ENCODE results near the gene DMTF1. TPM values are rescaled to one million over a fixed set of nuclear protein-coding genes. Genes with fewer than 3 reads are reported as not detected.
"Not testable (repeated sequence)": the region's sequence is repeated elsewhere in the genome, so short reads cannot be mapped to it uniquely, and the experiment has no call there.

The DMTF1 gene
- total RNA-seq, 1 donor: 70.6 TPM

DNA sequence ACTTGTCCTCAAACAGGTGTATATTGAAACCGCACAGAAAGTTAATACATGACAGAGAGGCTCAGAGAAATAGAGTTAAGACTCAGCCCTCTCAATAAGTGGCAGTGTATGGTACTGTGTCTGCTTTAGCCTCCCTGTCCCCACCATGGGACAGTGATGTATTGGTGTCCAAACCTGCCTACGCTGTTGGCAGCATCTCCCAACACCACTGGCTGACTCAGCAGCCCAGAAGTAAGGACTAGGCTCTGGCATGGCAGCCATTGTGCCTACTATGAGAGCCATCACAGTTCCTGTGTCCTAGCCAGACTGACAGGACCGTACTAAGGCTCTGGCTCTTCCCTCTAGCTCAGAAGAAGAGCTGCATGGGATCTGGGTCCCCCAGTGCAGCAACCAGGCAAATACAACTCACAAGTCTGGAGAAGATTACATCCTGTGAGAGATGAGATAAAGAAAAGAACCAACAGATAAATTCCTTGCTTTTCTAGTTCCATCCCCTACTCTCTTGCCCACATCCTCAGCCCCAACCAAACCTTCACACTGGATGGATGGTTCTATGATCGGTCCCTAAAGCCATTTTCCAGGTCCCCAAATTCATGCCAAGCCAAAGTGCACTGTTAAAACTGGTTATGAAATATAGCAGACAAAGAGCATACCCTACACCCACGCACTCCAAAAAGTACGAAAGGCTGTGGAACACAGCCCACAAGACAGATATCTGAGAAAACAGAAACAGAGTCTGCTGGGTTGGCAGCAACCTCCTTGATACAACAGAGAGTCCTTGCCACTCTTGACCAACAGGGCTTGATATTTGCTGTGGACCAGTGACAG lies 44.1 kb upstream of the DMTF1 start:
- Histone ChIP-seq H3K36me3 (ENCODE audit: insufficient read depth, low read length) (no peaks in the 10 kb centered on the region), H3K79me2 (ENCODE audit: insufficient read depth, low read length) (no peaks in the 10 kb centered on the region), H3K27me3 (ENCODE audit: insufficient read depth, low read length) (no peaks in the 10 kb centered on the region), H3K4me1 (ENCODE audit: insufficient read depth, low read length) (no peaks in the 10 kb centered on the region), H3K4me3 (ENCODE audit: insufficient read depth, low read length) (no peak overlapping the region), H3K9me3 (ENCODE audit: low read depth, low read length) (peaks cover 2% of the 10 kb centered on the region), H3K4me2 (ENCODE audit: insufficient read depth, low read length) (no peak overlapping the region), H3K27ac (ENCODE audit: low read depth, low read length) (no peak overlapping the region), H4K20me1 (ENCODE audit: insufficient read depth, low read length) (no peaks in the 10 kb centered on the region), H2AFZ (ENCODE audit: low read length) (no peak overlapping the region)
- no peak for DNase-seq (ENCODE audit: insufficient read length, low spot score, missing footprints)
- TF ChIP-seq CTCF (IDR thresholded peaks at IDR 0.05; ENCODE audit: extremely low read depth, low read depth, low read length): no peak

DNA sequence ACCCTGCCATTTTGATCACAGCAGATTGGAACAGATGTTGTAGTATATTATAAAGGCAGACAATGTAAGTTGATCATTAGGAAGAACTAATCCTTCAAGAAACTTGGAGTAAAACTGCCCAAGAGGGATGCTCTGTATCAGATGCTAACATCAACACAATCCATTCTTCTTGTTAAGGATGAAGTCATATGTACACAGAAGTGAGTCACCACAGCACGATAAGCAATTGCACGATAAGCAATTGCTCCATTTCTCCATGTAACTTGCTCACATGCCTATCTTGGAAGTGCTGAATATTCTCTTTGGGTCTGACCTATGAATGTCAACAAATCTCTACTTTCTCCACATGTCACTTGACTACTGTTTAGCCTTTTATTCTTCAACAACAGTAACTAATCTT lies 41.5 kb upstream of the DMTF1 start:
- Histone ChIP-seq H3K27me3 (ENCODE audit: insufficient read depth, low read length) (no peaks in the 10 kb centered on the region), H3K9me3 (ENCODE audit: low read depth, low read length) (peaks cover 3% of the 10 kb centered on the region), H2AFZ (ENCODE audit: low read length) (no peak overlapping the region), H3K4me1 (ENCODE audit: insufficient read depth, low read length) (no peaks in the 10 kb centered on the region), H3K79me2 (ENCODE audit: insufficient read depth, low read length) (no peaks in the 10 kb centered on the region), H3K4me2 (ENCODE audit: insufficient read depth, low read length) (no peak overlapping the region), H3K36me3 (ENCODE audit: insufficient read depth, low read length) (no peaks in the 10 kb centered on the region), H3K27ac (ENCODE audit: low read depth, low read length) (no peak overlapping the region), H4K20me1 (ENCODE audit: insufficient read depth, low read length) (no peaks in the 10 kb centered on the region), H3K4me3 (ENCODE audit: insufficient read depth, low read length) (no peak overlapping the region)
- no peak for TF ChIP-seq CTCF (IDR thresholded peaks at IDR 0.05; ENCODE audit: extremely low read depth, low read depth, low read length)
- DNase-seq (ENCODE audit: insufficient read length, low spot score, missing footprints): no peak

GRCh38 chr7:87111877-87112276 lies 40.4 kb upstream of the DMTF1 start:
- Histone ChIP-seq H3K4me3 (ENCODE audit: insufficient read depth, low read length) (no peak overlapping the region), H2AFZ (ENCODE audit: low read length) (no peak overlapping the region), H3K4me2 (ENCODE audit: insufficient read depth, low read length) (no peak overlapping the region), H3K27me3 (ENCODE audit: insufficient read depth, low read length) (no peaks in the 10 kb centered on the region), H3K36me3 (ENCODE audit: insufficient read depth, low read length) (no peaks in the 10 kb centered on the region), H4K20me1 (ENCODE audit: insufficient read depth, low read length) (no peaks in the 10 kb centered on the region), H3K4me1 (ENCODE audit: insufficient read depth, low read length) (no peaks in the 10 kb centered on the region), H3K27ac (ENCODE audit: low read depth, low read length) (no peak overlapping the region), H3K9me3 (ENCODE audit: low read depth, low read length) (peaks cover 3% of the 10 kb centered on the region), H3K79me2 (ENCODE audit: insufficient read depth, low read length) (no peaks in the 10 kb centered on the region)
- no peak for DNase-seq (ENCODE audit: insufficient read length, low spot score, missing footprints)
- no peak for TF ChIP-seq CTCF (IDR thresholded peaks at IDR 0.05; ENCODE audit: extremely low read depth, low read depth, low read length)

DNA sequence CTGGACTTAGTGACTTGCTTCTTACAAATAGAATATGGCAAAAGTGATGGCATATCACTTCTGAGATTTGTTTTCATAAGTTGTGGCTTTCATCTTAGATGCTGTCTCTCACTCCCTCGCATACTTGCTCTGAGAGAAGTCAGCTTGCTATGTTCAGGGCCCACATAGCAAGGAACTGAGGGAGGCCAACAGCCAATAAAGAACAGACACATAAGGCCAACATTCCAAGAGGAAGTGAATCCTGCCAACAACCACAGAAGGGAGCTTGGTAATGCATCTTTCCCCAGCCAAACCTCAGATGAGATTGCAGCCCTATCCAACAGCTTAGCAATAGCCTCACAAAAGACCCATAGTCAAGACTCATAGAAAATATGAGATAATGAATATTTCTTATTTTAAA lies 39.2 kb upstream of the DMTF1 start:
- no peaks in the 10 kb centered on the region for H3K4me1 ChIP-seq (ENCODE audit: insufficient read depth, low read length)
- H3K9me3 ChIP-seq (ENCODE audit: low read depth, low read length): peaks cover 3% of the 10 kb centered on the region
- no peaks in the 10 kb centered on the region for H3K79me2 ChIP-seq (ENCODE audit: insufficient read depth, low read length)
- no peak overlapping the region for H3K27ac ChIP-seq (ENCODE audit: low read depth, low read length)
- no peaks in the 10 kb centered on the region for H3K36me3 ChIP-seq (ENCODE audit: insufficient read depth, low read length)
- DNase-seq (ENCODE audit: insufficient read length, low spot score, missing footprints): no peak
- TF ChIP-seq CTCF (IDR thresholded peaks at IDR 0.05; ENCODE audit: extremely low read depth, low read depth, low read length): no peak
- no peaks in the 10 kb centered on the region for H4K20me1 ChIP-seq (ENCODE audit: insufficient read depth, low read length)
- H3K27me3 ChIP-seq (ENCODE audit: insufficient read depth, low read length): no peaks in the 10 kb centered on the region
- no peak overlapping the region for H2AFZ ChIP-seq (ENCODE audit: low read length)
- no peak overlapping the region for H3K4me3 ChIP-seq (ENCODE audit: insufficient read depth, low read length)
- no peak overlapping the region for H3K4me2 ChIP-seq (ENCODE audit: insufficient read depth, low read length)

DNA sequence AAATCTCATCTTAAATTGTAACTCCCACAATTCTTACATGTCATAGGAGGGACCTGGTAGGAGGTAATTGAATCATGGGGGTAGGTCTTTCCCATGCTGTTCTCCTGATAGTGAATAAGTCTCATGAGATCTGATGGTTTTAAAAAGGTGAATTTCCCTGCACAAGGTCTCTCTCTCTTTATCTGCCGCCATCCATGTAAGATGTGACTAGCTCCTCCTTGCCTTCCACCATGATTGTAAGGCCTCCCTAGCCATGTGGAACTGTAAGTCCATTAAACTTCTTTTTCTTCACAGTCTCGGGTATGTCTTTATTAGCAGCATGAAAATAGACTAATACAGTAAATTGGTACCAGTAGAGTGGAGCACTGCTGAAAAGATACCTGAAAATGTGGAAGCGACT lies 38.3 kb upstream of the DMTF1 start:
- not testable (repeated sequence) for H2AFZ ChIP-seq (ENCODE audit: low read length); H3K4me3 ChIP-seq (ENCODE audit: insufficient read depth, low read length); DNase-seq (ENCODE audit: insufficient read length, low spot score, missing footprints); H3K36me3 ChIP-seq (ENCODE audit: insufficient read depth, low read length); H3K27ac ChIP-seq (ENCODE audit: low read depth, low read length); H4K20me1 ChIP-seq (ENCODE audit: insufficient read depth, low read length); H3K79me2 ChIP-seq (ENCODE audit: insufficient read depth, low read length); H3K27me3 ChIP-seq (ENCODE audit: insufficient read depth, low read length); H3K4me1 ChIP-seq (ENCODE audit: insufficient read depth, low read length); H3K9me3 ChIP-seq (ENCODE audit: low read depth, low read length); H3K4me2 ChIP-seq (ENCODE audit: insufficient read depth, low read length)

DNA sequence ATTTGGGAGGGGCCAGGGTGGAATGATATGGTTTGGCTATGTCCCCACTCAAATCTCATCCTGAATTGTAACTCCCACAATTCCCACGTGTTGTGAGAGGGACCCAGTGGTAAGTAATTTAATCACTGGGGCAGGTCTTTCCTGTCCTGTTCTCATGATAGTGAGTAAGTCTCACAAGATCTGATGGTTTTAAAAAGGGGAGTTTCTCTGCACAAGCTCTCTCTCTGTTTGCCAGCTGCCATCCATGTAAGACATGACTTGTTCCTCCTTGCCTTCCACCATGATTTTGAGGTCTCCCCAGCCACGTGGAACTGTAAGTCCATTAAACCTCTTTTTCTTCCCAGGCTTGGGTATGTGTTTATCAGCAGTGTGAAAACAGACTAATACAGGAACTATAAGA lies 36.5 kb upstream of the DMTF1 start:
- not testable (repeated sequence) for H2AFZ ChIP-seq (ENCODE audit: low read length); H3K27me3 ChIP-seq (ENCODE audit: insufficient read depth, low read length); H3K4me2 ChIP-seq (ENCODE audit: insufficient read depth, low read length); H3K4me1 ChIP-seq (ENCODE audit: insufficient read depth, low read length); H3K4me3 ChIP-seq (ENCODE audit: insufficient read depth, low read length); H3K36me3 ChIP-seq (ENCODE audit: insufficient read depth, low read length); H3K27ac ChIP-seq (ENCODE audit: low read depth, low read length); H3K9me3 ChIP-seq (ENCODE audit: low read depth, low read length); DNase-seq (ENCODE audit: insufficient read length, low spot score, missing footprints); H3K79me2 ChIP-seq (ENCODE audit: insufficient read depth, low read length); H4K20me1 ChIP-seq (ENCODE audit: insufficient read depth, low read length)

Measured in osteoblast (primary cell).